Right ventricle myocardium superior (tissue), 1 donor: Measurements from ENCODE around the gene BOLL. TPM values are rescaled to one million over a fixed set of nuclear protein-coding genes. Genes with fewer than 3 reads are reported as not detected.
"Not testable (repeated sequence)": the region's sequence is repeated elsewhere in the genome, so short reads cannot be mapped to it uniquely, and the experiment has no call there.

ENCODE experiments used
- ATAC-seq: fragments of 200-7000 bp; cut with Tn5 transposase; one replicate; pipeline ENCODE4 v1.9.1; 2020; ENCODE audit warnings: mild to moderate bottlenecking; ENCODE audit not compliant: poor library complexity
- DNase-seq: peaks from one replicate; pipeline ENCODE4 v3.0.0-alpha.2; 2020
- intact Hi-C: fragments of 100-400 bp; cut with DNase I; formaldehyde crosslinking; loops from one replicate; pipeline ENCODE4 v1.11.2; 2022
- long read RNA-seq: library from polyadenylated mRNA; unstranded; transcript quantifications from one replicate; pipeline ENCODE4 v2.0.0, GENCODE V29; 2021
- total RNA-seq: library from RNA; stranded (reverse); fragmentation: NEBNext Ultra II Directional; extraction: Animal tissue kit (Norgen Biotek cat#: 25700); gene quantifications from one replicate; pipeline ENCODE4 v1.2.1, GENCODE V29; 2021
- donor health status: DM: no; HTN: yes; CAD: no; lungs with severe emphysema.

The BOLL gene, protein sequence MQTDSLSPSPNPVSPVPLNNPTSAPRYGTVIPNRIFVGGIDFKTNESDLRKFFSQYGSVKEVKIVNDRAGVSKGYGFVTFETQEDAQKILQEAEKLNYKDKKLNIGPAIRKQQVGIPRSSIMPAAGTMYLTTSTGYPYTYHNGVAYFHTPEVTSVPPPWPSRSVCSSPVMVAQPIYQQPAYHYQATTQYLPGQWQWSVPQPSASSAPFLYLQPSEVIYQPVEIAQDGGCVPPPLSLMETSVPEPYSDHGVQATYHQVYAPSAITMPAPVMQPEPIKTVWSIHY
- total RNA-seq: not detected
- long read RNA-seq, partial matches to known transcripts: 0 of 1 reads
- long read RNA-seq, other reads (novel, unspliced or antisense): 0 of 1 reads

DNA sequence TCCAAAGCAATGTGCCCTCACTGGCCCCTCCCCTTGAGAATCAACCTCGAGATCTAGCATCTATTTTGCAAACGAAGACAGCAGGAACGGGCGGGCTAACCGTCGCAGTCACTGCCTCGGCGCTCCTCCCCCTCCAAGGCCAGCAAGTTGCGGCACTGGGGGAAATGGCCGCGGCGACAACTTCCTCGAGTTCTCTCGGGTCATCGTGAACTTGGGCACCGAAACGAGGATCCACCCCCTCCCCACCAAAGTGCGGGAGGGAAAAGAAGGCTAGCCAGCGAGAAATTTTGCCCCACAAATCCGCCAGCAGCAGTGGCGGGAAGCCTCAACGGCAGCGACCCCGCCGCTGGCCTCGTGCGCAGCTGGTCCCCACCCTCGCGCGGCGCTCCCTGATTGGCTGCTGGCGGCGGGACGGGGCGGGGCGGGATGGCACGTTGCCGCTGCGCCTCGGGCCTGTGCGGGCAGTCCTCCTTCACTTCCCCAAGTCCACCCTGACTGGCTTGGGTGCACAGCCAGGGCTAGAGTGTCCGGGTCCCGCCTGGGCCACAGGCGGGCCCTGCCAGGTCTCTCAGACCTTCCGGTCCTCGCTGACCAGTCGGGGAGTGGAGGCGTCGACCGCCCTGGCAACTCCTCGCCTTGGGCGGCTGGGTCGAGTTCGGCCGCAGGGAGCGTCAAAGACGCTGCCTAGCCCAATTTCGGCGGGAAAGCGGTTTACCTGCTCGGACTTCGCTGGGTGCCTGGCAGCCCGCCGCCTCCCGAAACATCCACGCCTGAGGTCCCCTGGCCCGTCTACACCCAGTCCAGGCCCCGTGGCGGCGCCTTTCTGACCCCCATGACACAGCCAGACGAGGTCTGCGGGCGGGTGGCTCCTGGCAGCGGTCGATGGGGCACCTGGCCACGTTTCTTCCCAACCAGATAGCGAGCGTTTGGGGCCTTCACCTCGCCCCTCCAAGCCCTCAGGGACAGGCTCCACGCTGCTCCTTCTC is at the start of gene BOLL:
BOLL (minus strand) TSS at position 364 of the 986 bp plus-strand sequence. CDS start 3,469 bp downstream, outside the sequence.
- intact Hi-C loops: no loop called here
- DNase-seq: no peak
- ATAC-seq: peak; percentile 10

- intact Hi-C loops, DNase-seq: not testable (repeated sequence)
Measured at GRCh38 chr2:197834771-197835170, 49.7 kb upstream of the BOLL start.

DNA sequence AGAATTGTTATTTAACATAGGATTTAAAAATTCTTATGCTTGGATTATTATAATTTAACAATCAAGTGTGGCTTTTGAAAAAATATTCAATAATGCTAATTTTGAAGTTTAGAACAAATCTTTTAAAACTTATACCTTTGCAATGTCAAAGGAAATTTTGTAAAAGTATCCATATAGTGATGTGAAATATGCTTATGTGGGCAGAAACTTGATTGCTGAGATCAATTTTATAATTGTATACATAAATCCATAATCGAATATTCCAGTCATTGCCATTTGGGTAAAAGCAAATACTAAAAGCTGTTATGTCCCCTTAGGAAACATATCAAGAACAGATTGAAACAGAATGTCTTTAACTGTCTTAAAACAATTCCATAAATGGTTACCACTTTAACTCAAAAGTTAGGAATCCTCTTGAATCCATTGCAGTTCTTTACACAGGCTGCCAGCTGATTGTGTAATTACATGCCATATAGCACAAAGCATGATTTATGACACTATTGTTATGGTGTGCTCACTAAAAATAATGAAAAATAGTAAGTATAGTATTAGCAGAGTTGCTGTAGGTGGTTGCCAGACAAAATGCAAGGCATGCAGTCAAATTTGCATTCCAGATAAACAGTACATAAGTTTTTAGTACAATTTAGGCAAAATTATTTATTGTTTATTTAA is 43.5 kb upstream of the BOLL start:
- no peak for DNase-seq
- no peak for ATAC-seq
- intact Hi-C loops: no loop called here

More at GRCh38 chr2:197834771-197835170, 49.7 kb upstream of the BOLL start:
- not testable (repeated sequence) for ATAC-seq

GRCh38 chr2:197827618-197828017 is 42.5 kb upstream of the BOLL start:
- DNase-seq (no peak), ATAC-seq (no peak)
- intact Hi-C loops: no loop called here

DNA sequence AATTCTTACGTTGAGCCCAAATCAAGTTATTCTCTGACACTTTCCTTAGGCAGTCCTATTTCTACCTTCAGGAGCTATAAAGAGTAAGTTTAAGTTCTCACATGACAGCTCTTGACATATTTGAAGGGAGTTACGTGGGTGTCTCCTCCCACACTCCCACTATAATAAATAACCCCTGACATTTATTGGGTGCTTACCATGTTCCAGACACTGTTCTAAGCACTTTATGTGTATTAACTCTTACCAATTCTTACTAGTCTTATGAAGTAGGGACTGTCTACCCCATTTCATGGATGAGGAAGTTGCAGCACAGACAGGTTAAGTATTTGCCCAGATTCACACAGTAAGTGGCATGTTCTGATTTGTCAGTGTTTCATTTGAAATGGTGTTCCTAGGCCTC is 37.2 kb upstream of the BOLL start:
- no peak for DNase-seq
- intact Hi-C loops: no loop called here
- peak; percentile 13 for ATAC-seq

- ATAC-seq: peak; percentile 24
- intact Hi-C loops: no loop called here
- DNase-seq: no peak
Measured at GRCh38 chr2:197821550-197822289, 36.6 kb upstream of the BOLL start.

GRCh38 chr2:197814526-197814925 is 29.4 kb upstream of the BOLL start:
- DNase-seq: no peak
- ATAC-seq: no peak
- intact Hi-C loops: no loop called here

DNA sequence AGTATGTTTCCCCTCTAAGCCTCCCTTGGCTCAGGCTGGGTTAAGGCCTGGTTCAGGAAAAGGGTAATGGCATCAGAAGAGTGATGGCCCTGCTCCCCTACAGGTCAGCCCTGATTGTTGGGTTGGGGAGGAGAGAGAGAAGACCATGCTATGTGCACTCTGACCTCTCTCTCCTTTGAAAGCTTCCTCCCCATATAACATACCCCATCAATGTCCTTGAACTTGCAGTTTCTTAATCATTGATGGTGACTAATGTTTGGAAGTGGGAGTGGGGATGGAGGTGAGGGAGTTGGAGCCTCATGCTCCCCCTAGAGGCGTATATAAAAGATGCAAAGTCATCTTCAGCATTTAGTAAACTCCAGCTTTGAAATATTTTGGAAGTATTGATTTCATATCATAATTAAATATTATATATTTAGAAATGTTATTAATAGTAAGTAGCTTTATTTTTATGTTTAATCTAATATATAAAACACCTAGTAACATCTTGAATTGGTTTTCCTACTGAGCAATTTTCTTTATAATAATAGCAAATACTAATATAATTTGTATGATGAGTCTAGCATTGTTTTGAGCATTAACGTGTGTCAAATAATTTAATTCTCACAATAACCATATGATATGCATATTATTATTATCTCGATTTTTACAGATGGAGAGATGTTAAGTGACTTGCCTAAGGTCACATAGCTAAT is 28.1 kb upstream of the BOLL start:
- ATAC-seq: no peak
- DNase-seq: no peak
- intact Hi-C loops: no loop called here

DNA sequence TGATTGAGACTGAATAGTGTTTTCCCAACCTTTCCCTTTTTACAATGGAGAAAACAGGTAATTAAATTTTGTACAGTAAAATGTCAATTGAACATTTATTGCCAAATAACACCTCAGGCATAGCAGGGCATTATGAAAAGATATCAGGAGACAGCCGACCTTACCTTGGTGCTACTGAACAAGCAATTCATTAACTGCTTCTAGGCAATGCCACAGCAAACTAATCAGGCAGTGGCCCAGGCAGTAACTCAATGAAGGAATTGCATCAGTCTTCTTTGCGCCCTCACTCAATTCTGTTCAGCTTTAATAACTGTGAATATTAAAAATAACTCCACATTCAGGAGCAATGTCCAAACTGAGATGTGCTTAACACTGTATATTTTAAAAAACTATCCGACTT is 25.4 kb upstream of the BOLL start:
- no peak for ATAC-seq
- DNase-seq: no peak
- intact Hi-C loops: no loop called here

DNA sequence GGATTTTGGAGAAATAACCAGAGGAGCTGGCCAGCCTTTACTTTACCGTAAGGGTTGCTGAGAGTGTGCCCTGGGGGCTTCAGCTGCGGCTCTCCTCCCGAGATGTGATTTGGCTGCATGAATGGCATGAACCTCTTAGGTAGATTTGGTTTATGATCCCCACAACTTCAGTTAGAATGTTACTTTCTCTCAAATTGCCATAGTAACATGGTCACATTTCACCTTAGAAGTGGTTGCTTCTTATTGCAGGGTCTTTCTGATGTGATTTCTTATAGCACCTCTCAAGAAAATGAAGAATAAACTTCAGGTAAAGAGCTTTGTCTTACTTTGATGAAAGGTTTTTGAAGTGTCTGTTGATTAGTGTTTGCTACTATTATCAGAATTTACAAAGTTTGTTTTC is 24.9 kb upstream of the BOLL start:
- intact Hi-C loops: no loop called here
- DNase-seq (no peak), ATAC-seq (no peak)

DNA sequence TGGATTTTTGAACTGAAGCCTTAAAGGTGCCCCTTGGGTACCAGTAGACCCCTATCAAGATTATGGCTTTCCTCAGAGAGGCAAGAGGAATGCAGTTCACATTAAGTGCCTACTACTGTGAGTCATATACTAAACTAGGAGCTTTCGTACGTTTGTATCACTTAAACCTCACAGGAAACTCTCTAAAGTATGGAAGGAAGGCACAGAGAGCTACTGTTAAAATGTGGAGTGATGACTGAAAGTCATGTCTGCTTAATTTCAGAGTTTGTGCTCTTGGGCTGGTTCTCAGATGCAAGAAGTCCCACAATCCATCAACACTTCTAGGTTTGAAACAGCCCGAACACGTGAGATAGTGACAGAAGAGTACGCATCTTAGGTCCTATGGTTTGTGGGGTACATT is 23.9 kb upstream of the BOLL start:
- intact Hi-C loops: loop anchor here (5.0 to 10.0 kb wide), 2 partner anchors 66 to 148 kb away; no protein-coding TSS in a partner anchor
- no peak for DNase-seq
- peak; percentile 11 for ATAC-seq

DNA sequence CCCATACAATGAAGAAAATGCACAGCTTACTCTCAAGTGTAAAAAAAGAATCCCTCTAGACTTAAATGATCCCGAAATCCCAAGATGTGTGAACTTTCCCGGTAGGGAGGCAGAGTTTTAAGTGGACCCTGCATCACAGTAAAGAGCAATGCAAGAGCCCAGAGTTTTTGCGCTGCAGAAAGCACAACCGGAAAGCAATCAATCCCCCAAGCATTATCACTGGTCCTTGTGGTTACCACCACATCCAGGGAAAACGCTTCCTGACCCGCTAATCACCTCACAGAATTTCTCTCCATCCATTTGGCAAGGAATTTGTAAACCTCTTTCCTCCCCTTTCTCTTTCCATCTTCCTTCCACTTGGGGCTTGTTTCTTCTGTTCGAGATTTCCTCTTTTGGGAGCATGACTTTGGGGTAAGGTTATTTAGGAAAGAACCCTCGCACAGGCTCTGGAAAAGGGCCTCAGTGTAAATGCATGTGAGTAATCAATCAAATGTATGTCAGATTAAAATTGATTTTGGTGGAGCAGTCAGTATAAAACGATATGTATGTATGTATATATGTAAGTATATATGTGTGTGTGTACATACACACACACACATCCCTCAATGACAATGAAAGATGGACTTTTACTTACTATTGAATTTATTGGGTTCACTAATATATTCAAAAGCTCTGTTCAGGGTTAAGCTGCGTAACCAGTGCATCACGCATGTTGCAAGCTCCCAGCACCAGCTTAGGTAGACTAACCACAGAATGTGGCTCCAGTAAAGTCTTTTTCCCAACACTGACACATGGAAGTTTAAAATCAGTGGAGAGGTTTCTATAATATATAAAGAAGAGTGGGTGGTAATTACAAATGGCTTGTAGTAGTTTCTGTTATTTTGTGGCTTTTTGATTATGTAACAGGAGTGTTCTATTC is 20.9 kb upstream of the BOLL start:
- DNase-seq (no peak), ATAC-seq (no peak)
- intact Hi-C loops: loop anchor here (5.0 to 10.0 kb wide), 2 partner anchors 69 to 151 kb away; no protein-coding TSS in a partner anchor

DNA sequence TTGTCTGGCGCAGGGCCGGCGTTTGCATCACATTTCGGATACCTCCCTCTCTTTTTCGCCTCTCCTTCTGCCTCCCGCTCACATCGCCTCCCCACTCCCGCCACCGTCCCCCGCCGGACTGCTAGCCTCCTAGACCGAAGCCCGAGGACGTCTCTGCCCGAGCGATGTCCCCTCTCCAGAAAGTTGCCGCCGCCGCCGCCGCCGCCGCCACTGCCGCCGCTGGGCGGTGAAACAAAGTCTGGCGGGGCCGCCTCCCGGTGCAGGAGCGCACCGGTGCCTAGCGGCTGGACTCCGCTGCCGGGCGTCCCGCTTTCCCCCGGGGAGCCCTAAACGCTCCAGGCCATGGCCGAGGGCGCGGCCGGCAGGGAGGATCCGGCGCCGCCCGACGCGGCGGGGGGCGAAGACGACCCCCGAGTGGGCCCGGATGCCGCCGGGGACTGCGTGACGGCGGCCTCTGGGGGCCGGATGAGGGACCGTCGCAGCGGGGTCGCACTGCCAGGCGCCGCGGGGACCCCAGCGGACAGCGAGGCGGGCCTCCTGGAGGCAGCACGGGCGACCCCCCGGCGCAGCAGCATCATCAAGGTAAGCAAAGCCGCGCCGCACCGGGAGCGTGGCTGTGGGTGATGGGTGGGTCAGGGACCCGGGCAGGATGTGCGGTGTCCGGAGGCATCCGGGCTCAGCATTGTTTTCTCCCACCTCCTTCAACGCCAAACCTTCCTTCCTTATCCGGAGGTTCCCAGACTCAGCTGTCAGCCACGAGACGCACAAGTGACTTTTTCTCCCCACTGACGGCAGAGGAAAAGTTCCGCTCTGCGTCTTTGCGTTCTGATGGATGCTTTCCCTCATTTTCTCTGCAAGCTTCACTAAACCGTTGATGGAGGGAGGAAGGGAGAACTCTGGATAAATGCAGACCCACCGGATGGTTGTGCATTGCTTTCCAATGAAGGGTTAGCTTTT is 19.9 kb upstream of the BOLL start:
- intact Hi-C loops: loop anchor here (5.0 to 10.0 kb wide), 4 partner anchors 70 to 492 kb away; no protein-coding TSS in a partner anchor
- DNase-seq (peak; percentile 55), ATAC-seq (peak; percentile 24)

- ATAC-seq (peak; percentile 91), DNase-seq (peak; percentile 96)
- intact Hi-C loops: loop anchor here (5.0 to 10.0 kb wide), 3 partner anchors 71 to 493 kb away; no protein-coding TSS in a partner anchor
Measured at GRCh38 chr2:197804049-197804757, 19.1 kb upstream of the BOLL start, which contains the start of gene PLCL1. PLCL1 (plus strand) TSS chr2:197804593.

DNA sequence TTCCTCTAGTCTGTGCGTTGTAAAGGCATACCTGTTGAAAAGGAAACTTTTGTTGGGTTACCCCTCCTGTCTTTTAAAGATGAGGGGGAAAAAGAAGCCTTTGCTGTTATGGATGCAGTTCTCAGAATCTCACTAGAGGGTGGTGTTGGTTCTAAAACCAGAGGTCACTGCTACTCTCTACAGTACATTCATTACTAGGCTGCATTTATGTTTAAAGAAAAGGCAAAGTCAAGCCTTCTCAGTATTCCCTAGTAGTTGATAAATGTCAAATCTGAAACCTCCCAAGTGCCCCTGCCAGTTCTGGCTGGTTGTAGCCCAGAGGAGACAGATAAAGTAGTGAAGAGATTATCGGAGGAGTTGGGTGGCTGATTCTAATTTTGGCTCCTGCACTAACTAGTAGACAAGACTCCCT is 17.9 kb upstream of the BOLL start:
- intact Hi-C loops: loop anchor here (5.0 to 10.0 kb wide), 3 partner anchors 72 to 494 kb away; no protein-coding TSS in a partner anchor
- peak; percentile 59 for ATAC-seq

More for the DNA sequence above, 17.9 kb upstream of the BOLL start:
- no peak for DNase-seq
